IPS DF 4.7 (cell line): Measurements from ENCODE around the gene AGPAT4.
"Not testable (repeated sequence)": the region's sequence is repeated elsewhere in the genome, so short reads cannot be mapped to it uniquely, and the experiment has no call there.

ENCODE experiments used
- DNase-seq: peaks from one replicate; pipeline ENCODE4 v3.0.0-alpha.2; 2013; ENCODE audit warnings: low spot score; ENCODE audit errors: extremely low read depth

Gene AGPAT4

GRCh38 chr6:161227004-161227960 lies 46.6 kb downstream of the AGPAT4 start:
- no peak for DNase-seq

GRCh38 chr6:161226009-161226964 lies 47.6 kb downstream of the AGPAT4 start:
- DNase-seq = no peak

- DNase-seq = no peak
Measured at GRCh38 chr6:161225681-161226008, 48.2 kb downstream of the AGPAT4 start.

- not testable (repeated sequence) for DNase-seq
Measured at GRCh38 chr6:161224951-161225680, 48.7 kb downstream of the AGPAT4 start.

GRCh38 chr6:161223646-161224045 lies 50.2 kb downstream of the AGPAT4 start:
- no peak for DNase-seq

- no peak for DNase-seq
Measured at GRCh38 chr6:161222706-161223234, 51.1 kb downstream of the AGPAT4 start.

GRCh38 chr6:161220346-161220745 lies 53.5 kb downstream of the AGPAT4 start:
- no peak for DNase-seq

GRCh38 chr6:161219680-161220079 lies 54.2 kb downstream of the AGPAT4 start:
- no peak for DNase-seq

- no peak for DNase-seq
Measured at GRCh38 chr6:161218222-161218621, 55.6 kb downstream of the AGPAT4 start.

- no peak for DNase-seq
Measured at GRCh38 chr6:161217628-161218027, 56.2 kb downstream of the AGPAT4 start.

GRCh38 chr6:161216616-161217205 lies 57.1 kb downstream of the AGPAT4 start:
- DNase-seq = no peak

- no peak for DNase-seq
Measured at GRCh38 chr6:161215876-161216615, 57.8 kb downstream of the AGPAT4 start.

GRCh38 chr6:161215193-161215592 lies 58.7 kb downstream of the AGPAT4 start:
- DNase-seq = no peak

- no peak for DNase-seq
Measured at GRCh38 chr6:161214722-161215121, 59.1 kb downstream of the AGPAT4 start.

- DNase-seq = no peak
Measured at GRCh38 chr6:161212902-161213301, 61.0 kb downstream of the AGPAT4 start.

GRCh38 chr6:161211380-161212035 lies 62.4 kb downstream of the AGPAT4 start:
- no peak for DNase-seq

- no peak for DNase-seq
Measured at GRCh38 chr6:161210857-161211256, 63.0 kb downstream of the AGPAT4 start.

GRCh38 chr6:161207200-161207599 lies 66.7 kb downstream of the AGPAT4 start:
- no peak for DNase-seq

GRCh38 chr6:161204866-161205557 lies 68.8 kb downstream of the AGPAT4 start:
- no peak for DNase-seq
